HG02938 (cell line): ENCODE results near the gene RDH11.

Source experiments
- ATAC-seq: cut with Tn5 transposase; IDR thresholded peaks from one replicate; pipeline ENCODE4 v1.9.1; 2021; ENCODE audit warnings: mild to moderate bottlenecking, moderate library complexity; ENCODE audit not compliant: unreplicated experiment

The RDH11 gene

DNA sequence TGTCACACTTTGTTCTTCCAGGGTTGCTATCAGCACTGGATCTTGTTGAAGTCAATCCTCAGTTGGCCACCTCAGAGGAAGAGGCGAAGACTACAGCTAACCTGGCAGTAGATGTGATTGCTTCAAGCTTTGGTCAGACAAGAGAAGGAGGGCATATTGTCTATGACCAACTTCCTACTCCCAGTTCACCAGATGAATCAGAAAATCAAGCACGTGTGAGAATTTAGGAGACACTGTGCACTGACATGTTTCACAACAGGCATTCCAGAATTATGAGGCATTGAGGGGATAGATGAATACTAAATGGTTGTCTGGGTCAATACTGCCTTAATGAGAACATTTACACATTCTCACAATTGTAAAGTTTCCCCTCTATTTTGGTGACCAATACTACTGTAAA, 44.9 kb downstream of the RDH11 start:
- ATAC-seq = no peak

DNA sequence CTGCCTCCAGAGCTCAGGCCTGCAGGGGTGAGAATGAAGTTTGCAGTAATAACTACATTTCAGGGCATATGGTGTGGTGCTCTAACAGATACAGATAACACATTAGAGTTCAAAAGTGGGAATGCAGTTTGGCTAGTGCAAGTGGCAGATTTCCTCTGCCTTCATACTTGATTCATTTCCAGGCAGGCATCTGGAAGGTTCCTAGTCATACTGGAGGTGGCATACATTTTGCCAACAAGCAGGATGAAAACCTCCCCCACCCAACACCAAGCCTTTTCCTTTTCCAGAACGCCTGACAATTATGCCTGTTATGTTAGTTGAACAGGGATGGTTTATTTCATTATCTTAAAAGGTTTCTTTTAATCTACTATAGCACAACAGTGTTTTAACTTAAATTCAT, 45.4 kb downstream of the RDH11 start:
- ATAC-seq = no peak

DNA sequence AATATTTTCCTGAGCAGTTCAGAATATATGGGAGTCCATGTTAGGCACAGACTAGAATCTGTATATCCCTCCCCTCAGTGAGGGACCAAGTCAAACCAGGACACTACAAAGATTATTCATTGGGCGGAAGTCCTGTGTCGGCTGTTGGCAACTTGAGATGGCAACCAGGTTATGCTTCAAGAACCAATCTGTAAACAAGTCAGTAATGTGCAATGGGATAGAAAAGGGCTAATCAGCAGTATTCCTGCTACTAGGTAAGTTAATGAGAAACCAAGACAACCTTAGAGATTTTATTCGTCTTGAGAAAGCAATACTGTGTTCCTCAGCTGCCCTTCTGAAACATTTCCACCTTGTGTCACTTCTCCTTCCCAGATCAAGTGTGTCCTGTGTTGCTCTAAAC, 49.4 kb downstream of the RDH11 start:
- no peak for ATAC-seq

DNA sequence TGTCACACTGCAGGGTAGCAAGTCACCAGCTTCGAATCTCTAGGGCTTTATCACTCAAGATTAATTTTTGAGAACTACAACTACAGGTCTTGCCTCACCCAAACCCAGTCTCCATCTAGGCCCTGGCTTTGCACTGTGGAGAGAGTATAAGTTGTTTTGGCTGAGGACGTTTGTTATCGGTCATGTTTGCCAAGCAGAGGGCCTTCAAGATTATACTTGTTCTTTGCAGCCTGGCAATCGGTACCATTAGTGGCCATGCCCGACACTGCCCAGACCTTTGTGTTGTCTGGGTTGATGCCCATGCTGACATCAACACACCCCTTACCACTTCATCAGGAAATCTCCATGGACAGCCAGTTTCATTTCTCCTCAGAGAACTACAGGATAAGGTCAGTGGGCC, 50.1 kb downstream of the RDH11 start:
- no peak for ATAC-seq

DNA sequence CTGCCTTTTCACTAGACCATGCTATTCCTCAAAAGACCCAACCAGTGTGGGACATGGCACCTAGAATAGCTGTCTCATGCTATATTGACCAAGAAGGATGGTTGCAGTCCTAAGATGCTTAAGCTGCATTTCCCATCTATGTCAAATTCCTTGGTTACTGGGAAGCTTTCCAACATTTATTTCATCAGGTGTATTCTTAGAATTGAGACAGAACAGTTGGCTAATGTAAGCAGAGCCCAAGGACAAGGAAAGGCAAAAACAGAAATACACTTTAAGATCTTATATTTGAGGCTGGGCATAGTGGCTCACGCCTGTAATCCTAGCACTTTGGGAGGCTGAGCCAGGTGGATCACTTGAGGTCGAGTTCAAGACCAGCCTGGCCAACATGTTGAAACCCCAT, 51.1 kb downstream of the RDH11 start:
- ATAC-seq = no peak

DNA sequence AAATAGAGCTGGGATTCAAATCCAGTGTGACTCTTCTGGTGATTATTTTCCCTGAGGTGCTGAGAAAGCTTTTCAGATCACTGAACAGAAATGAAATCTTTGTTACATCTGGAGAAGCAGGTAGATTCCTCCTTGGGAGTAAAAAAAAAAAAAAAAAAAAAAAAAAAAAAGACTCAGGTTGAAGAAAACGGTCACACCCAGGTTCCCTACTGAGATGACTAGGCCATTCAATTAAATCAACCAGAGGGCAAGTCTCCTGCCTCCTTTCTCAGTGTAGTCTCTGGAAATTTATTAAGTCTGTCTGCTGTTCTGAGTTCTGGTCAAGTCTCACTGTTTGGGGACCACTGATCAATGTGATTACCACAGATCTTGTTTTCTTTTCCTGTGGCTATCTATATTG, 51.9 kb downstream of the RDH11 start:
- no peak for ATAC-seq

DNA sequence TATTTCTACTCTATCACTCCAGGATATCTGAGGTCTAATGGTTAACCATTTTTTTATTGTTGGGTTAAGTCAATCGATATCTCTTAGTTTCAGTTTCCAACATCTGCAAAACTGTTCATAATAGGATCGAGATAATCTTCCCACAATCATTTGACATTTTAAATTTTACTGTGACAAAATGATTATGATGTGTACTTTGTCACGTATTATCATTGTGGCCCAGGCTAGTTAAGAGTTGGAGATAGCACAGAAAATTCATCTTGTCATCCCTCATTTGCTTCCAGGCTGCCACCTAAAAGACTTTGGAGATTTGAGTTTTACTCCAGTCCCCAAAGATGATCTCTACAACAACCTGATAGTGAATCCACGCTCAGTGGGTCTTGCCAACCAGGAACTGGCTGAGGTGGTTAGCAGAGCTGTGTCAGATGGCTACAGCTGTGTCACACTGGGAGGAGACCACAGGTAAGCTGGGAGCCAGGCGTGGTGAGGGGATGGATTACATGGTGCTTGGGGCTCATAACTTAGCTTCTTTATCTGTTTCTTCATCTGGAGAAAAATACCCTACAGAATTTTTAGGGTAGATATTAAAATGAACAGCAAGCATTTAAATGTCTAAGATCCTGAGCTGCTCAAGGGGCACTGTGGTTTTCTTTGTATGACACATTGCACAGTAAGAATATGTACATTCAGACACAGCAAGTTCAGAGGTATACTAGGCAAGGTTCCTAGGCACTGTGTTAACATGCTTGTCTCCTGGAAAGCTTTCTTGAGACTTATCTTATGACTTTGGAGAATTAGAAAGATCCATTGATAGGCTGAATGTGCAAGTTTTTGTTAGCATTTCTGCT, 53.4 kb downstream of the RDH11 start:
- no peak for ATAC-seq

DNA sequence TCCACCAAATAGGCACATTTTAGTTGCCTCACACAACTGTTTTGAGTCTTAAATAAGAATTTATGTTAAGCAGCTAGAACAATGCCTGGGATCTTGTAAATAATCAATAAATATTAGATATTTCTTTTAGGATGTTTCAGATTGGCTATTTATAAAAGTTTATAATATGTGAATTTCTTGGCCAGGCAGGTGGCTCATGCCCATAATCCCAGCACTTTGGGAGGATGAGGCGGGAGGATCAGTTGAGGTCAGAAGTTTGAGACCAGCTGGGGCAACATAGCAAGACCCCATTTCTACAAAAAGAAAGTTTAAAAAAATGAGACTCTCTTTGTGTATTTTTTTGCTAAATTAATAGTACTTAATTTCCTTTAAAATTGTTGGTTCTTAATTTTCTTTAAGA, 54.1 kb downstream of the RDH11 start:
- ATAC-seq = no peak

DNA sequence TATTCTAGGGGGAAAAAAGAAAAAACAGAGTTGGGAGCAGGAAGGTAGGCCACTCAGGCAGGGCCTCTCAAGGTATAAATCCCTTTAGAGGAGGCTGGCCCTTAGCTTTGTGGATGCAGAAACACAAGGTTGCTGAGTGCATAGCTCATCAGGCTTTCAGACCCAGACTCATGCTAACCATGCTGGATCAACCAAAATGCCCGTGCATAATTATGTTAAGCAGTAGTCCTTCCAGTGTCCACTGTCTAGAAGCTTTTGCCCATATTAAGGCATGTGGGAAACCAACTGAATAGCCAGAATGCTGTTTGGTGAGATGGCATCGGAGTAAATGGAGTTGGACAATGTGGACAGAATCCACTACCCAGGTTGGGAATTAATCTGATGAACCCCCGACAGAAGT, 56.9 kb downstream of the RDH11 start:
- no peak for ATAC-seq

DNA sequence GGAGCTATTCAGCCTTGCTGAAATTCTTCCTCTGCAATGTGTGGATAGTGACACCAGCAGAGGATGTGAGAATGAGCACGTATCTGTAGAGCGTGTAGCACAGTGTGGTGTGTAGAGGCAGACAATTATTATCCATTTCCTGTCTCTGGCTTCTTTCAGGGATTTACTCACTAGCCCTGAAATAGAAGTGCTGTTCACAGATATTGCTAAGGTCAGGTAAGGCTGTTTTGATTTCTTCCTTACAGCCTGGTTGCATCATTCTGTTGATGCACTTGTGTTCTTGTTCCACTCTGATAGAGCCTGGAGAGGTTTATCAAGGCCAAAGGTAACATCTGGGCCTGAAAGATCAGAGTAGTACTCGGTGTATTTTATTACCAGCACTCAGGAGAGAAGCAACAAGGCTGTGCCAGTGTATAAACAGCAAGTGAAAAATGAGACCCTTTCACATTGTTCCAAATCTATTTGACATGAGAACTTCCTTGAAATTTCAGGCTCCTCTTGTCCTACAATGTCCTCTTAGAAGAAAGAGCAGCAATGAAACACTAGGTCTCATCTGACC, 59.1 kb downstream of the RDH11 start:
- no peak for ATAC-seq

DNA sequence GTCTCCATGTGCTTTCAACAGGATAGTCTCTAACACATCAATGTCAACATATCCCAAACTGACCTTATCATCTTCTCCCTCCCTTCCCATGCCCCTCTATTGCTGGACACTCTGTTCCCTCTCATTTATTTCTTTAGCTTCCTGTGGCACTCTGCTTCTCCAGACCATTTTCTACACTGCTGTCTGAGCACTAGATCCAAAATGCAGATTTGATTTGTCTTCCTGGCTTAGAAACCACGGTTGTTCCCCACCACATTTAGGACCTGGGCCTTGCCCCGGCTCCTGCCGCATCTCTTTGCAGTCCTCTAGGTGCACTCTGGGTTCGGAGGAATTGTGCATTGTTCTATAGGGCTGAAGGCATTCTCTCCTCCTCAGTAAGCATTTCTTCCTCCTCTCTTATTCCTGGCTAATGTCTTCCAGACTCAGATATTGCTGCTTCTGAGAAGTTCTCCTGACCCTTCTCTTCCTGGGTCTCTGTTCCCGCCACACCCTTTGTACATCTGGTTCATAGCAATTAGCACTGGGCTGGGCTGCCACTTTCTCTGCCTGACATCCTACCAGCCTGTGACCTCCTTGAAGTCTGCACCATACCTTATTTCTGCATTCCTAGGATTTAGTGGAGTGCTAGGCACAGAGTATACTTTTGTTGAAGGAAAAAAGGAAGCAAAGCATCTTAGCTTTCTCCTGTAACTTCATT, 62.0 kb downstream of the RDH11 start:
- ATAC-seq = no peak

DNA sequence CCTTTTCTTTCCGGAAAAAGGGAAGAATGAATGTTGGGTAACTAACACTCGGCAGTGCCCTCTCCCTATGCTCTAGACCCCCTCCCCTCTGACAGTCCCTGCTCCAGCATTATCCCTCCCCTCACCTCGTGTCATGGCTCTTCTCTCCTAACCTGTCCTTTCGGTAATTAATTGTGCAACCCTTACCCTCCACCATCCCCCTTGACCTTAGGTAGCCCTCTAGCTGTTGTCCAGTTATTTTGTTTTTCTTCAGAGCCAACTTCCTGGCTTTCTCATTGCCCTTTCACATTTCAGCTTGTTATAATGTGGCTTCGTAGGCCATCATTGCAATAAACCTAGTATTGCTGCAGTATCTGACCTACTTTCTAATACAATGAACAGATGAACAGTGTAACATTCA, 64.6 kb downstream of the RDH11 start:
- no peak for ATAC-seq

DNA sequence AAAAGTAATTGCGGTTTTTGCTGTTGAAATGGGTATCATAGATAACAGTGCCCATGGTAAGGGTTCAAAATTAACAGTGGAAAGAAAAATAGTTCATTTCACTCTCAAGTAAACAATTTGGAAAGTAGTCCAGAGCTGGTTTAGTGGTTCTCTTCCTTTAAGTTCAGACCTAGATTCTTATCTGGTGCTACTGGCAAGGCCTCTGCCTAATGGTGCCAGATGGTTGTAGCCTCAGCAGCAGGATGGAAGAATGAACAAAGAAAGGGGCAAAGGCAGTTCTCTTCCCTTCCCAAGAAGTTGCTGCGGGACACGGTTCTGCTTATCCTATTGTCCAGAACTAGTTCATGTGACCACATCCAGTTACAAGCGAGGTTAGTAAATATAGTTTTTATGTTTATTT, 65.4 kb downstream of the RDH11 start:
- ATAC-seq = no peak

DNA sequence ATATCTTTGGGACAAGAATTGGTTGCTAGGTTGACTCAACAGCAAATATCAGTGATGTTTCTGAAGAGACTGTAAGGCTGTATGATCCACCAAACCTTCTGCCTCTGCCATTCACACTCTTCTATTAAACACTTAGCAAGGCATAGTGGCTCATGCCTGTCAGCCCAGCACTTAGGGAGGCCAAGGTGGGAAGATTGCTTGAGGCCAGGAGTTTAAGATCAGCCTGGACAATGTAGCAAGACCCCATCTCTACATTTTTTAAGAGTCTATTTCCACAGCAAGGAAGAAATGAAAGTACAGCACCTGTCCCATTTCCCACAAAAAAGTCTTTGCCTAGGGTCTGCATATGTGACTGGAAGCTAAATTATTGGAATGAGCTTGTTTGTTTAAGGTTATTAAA, 68.0 kb downstream of the RDH11 start:
- no peak for ATAC-seq
